Heart right ventricle (tissue), 16 donors: ENCODE measurements around the gene NOCT. TPM values are rescaled to one million over a fixed set of nuclear protein-coding genes. Genes with fewer than 3 reads are reported as not detected.

ENCODE experiments used
- ATAC-seq, 8 donors: fragments of 200-7000 bp; cut with Tn5 transposase; one replicate each; pipeline ENCODE4 v1.9.1; 2020; ENCODE audit warnings: mild to moderate bottlenecking in 8 of 8, moderate library complexity in 8 of 8, moderate number of reproducible peaks in 1 of 8
- DNase-seq, 2 donors: peaks; one replicate each; pipeline ENCODE4 v3.0.0-alpha.2; 2020
- H3K27ac ChIP-seq, 10 donors: fragments of 200-600 bp; sonication (generic) in 2 of 10; one replicate each; pipeline versions ENCODE4 v1.5.0 to v1.8.0; 2020 to 2022; ENCODE audit warnings: mild to moderate bottlenecking in 3 of 10
- H3K27me3 ChIP-seq, 7 donors: fragments of 200-600 bp; one replicate each; pipeline ENCODE4 v1.8.0; 2021 to 2022; ENCODE audit warnings: mild to moderate bottlenecking in 2 of 7
- H3K36me3 ChIP-seq, 9 donors: fragments of 200-600 bp; sonication (generic) in 1 of 9; one replicate each; pipeline versions ENCODE4 v1.5.0 to v1.8.0; 2020 to 2022; ENCODE audit warnings: mild to moderate bottlenecking in 2 of 9
- H3K4me1 ChIP-seq, 9 donors: fragments of 200-600 bp; sonication (generic) in 1 of 9; one replicate each; pipeline versions ENCODE4 v1.5.0 to v1.8.0; 2020 to 2022; ENCODE audit warnings: mild to moderate bottlenecking in 4 of 9
- H3K4me3 ChIP-seq, 10 donors: fragments of 200-600 bp; sonication (generic) in 2 of 10; one replicate each; pipeline versions ENCODE4 v1.5.0 to v1.8.0; 2020 to 2022; ENCODE audit warnings: mild to moderate bottlenecking in 7 of 10, moderate library complexity in 2 of 10
- H3K9me3 ChIP-seq, 11 donors: fragments of 200-600 bp in 10 of 11; sonication (generic) in 2 of 11; one replicate each; pipeline versions ENCODE4 v1.5.0 to v1.8.0; 2013 to 2022; ENCODE audit warnings: mild to moderate bottlenecking in 2 of 11, control low read depth in 1 of 11, moderate library complexity in 1 of 11
- CTCF ChIP-seq, 9 donors: fragments of 200-600 bp; sonication (generic) in 2 of 9; IDR thresholded peaks; one replicate each; pipeline versions ENCODE4 v1.5.0 to v1.8.0; 2021 to 2022; ENCODE audit warnings: antibody characterized with exemption in 9 of 9, mild to moderate bottlenecking in 5 of 9, moderate library complexity in 1 of 9
- WGBS, 2 donors: extraction: QIAGEN DNeasy Blood & Tissue Kit; methylation state at CpG; one replicate each; pipeline ENCODE4 v1.1.7; 2013; ENCODE audit warnings: inconsistent platforms in 1 of 2; 5-methylcytosine and 5-hydroxymethylcytosine counted together
- intact Hi-C, 10 donors: fragments of 100-400 bp; cut with DNase I; formaldehyde crosslinking; loops; one replicate each; pipeline versions ENCODE4 v1.11.1 to v1.14.2; 2022
- polyA plus RNA-seq, 2 donors: library from polyadenylated mRNA; stranded (reverse); fragments of 200-250 nt; gene quantifications; one replicate each; pipeline ENCODE4 v1.2.3, GENCODE V29; 2013
- total RNA-seq, 10 donors: library from RNA; stranded (reverse); fragmentation: NEBNext Ultra II Directional in 3 of 10; extraction: Animal tissue kit (Norgen Biotek cat#: 25700) in 3 of 10; gene quantifications; one replicate each; pipeline versions ENCODE4 v1.2.1 to v1.2.4, GENCODE V29; 2021 to 2023
- donor health status: Arrhythmogenic right ventricular cardiomyopathy.
- donor health status: ischemic (EF 13 %, LVEDD 7.1; RV severe dilation, severe dysfunction).
- donor health status: healthy with polysubstance abuse.
- donor health status: DM: no; HTN: yes; CAD: no.
- donor health status: DM: no; HTN: no; CAD: no.
- donor health status: ischemic (EF 25% LVEDD 6.9; RV normal size, moderate dysfunction).
- donor health status: ischemic (EF 25% LVEDD 5.7; RV mildly dilated, moderate dysfunction).
- donor health status: healthy.
- donor health status: DM: yes; HTN: yes; CAD: no.
- donor health status: Ischemic cardiomyopathy.
- donor health status: ischemic (EF 35%, LVEDD 5.7; RV mildly dilated, moderate dysfunction).
- donor health status: nonischemic (EF 11% LVEDD 7.7; RV severe dilation, severe dysfunction).
- donor health status: DM: yes; HTN: yes; CAD: no.
- donor health status: PGD.
- donor health status: ischemic (EF 29% LVEDD 5.4; RV normal size, mild dysfunction).
- donor health status: nonischemic (EF 23%, LVEDD 6.1; RV moderate dilation, normal function).

Gene NOCT
- total and polyA plus RNA-seq, 12 donors = 2.4 to 16.5 (median 7.8) TPM

- intact Hi-C loops = no loop called here
- DNase-seq (no peak), ATAC-seq (no peak)
- 94 to 96% methylated on average over 5 of the region's 5 CpGs for WGBS, 2 donors
- Histone ChIP-seq H3K4me1 (peaks cover 0 to 44% (median 4%) of the 10 kb centered on the region in 9 donors), H3K4me3 (no peak overlapping the region), H3K36me3 (peaks cover 0 to 3% (median 0%) of the 10 kb centered on the region in 9 donors), H3K9me3 (no peaks in the 10 kb centered on the region), H3K27ac (no peak overlapping the region), H3K27me3 (no peaks in the 10 kb centered on the region)
- no peak for TF ChIP-seq CTCF (IDR thresholded peaks at IDR 0.05)
These were observed 7.3 kb downstream of the NOCT start for GRCh38 chr4:139022835-139023234.

- no peak for TF ChIP-seq CTCF (IDR thresholded peaks at IDR 0.05)
- Histone ChIP-seq H3K4me1 (peaks cover 0 to 35% (median 0%) of the 10 kb centered on the region in 9 donors), H3K4me3 (no peak overlapping the region), H3K36me3 (peaks cover 0 to 16% (median 0%) of the 10 kb centered on the region in 9 donors), H3K9me3 (no peaks in the 10 kb centered on the region), H3K27me3 (no peaks in the 10 kb centered on the region), H3K27ac (no peak overlapping the region)
- 93 to 95% methylated on average over 9 of the region's 9 CpGs for WGBS, 2 donors
- intact Hi-C loops = no loop called here
- DNase-seq (no peak), ATAC-seq (no peak)
These were observed 9.1 kb downstream of the NOCT start for GRCh38 chr4:139024686-139025085.

- ATAC-seq (no peak), DNase-seq (no peak)
- no peak for TF ChIP-seq CTCF (IDR thresholded peaks at IDR 0.05)
- Histone ChIP-seq H3K27ac (no peak overlapping the region), H3K4me1 (peaks cover 0 to 33% (median 4%) of the 10 kb centered on the region in 9 donors), H3K4me3 (no peak overlapping the region), H3K9me3 (no peaks in the 10 kb centered on the region), H3K27me3 (no peaks in the 10 kb centered on the region), H3K36me3 (peaks cover 0 to 13% (median 0%) of the 10 kb centered on the region in 9 donors)
- WGBS, 2 donors = 97 to 100% methylated on average over 1 of the region's 1 CpG
- intact Hi-C loops = no loop called here
These were observed 10.3 kb downstream of the NOCT start for GRCh38 chr4:139025841-139026240.

GRCh38 chr4:139027776-139028175 lies 12.2 kb downstream of the NOCT start:
- WGBS, 2 donors = 64 to 67% methylated on average over 5 of the region's 5 CpGs
- H3K4me3 ChIP-seq = no peak overlapping the region
- H3K4me1 ChIP-seq = peaks cover 0 to 33% (median 4%) of the 10 kb centered on the region in 9 donors
- DNase-seq = no peak
- peak overlapping the region; percentile 2 to 88 (median 79) for H3K27ac ChIP-seq
- no peaks in the 10 kb centered on the region for H3K27me3 ChIP-seq
- peaks cover 0 to 13% (median 0%) of the 10 kb centered on the region in 9 donors for H3K36me3 ChIP-seq
- intact Hi-C loops = no loop called here
- no peaks in the 10 kb centered on the region for H3K9me3 ChIP-seq
- peak in 7 of 8 donors; percentile 30 to 58 (median 44) for ATAC-seq
- TF ChIP-seq CTCF (IDR thresholded peaks at IDR 0.05) = no peak
